Ascending aorta (tissue), 2 donors: ENCODE data around the gene ODF2. TPM values are rescaled to one million over a fixed set of nuclear protein-coding genes. Genes with fewer than 3 reads are reported as not detected.

Source experiments
- DNase-seq, 2 donors: peaks; one replicate each; pipeline ENCODE4 v3.0.0-alpha.2; 2019; ENCODE audit warnings: low spot score in 2 of 2
- H3K27ac ChIP-seq, 2 donors: fragments of 200-600 bp; sonication (generic); one replicate each; pipeline ENCODE4 v1.5.1; 2016 to 2017; ENCODE audit warnings: mild to moderate bottlenecking in 1 of 2
- H3K27me3 ChIP-seq: fragments of 200-600 bp; sonication (generic); one replicate; pipeline ENCODE4 v1.5.1; 2017
- H3K36me3 ChIP-seq, 2 donors: fragments of 200-600 bp; sonication (generic); one replicate each; pipeline ENCODE4 v1.5.1; 2016
- H3K4me1 ChIP-seq, 2 donors: fragments of 200-600 bp; sonication (generic); one replicate each; pipeline ENCODE4 v1.5.1; 2016 to 2017; ENCODE audit warnings: mild to moderate bottlenecking in 1 of 2
- H3K4me3 ChIP-seq, 2 donors: fragments of 200-600 bp; sonication (generic); one replicate each; pipeline ENCODE4 v1.5.1; 2016 to 2017; ENCODE audit warnings: mild to moderate bottlenecking in 1 of 2
- H3K9me3 ChIP-seq, 2 donors: fragments of 200-600 bp; sonication (generic); one replicate each; pipeline ENCODE4 v1.5.1; 2016
- intact Hi-C: fragments of 100-400 bp; cut with DNase I; formaldehyde crosslinking; loops from one replicate; pipeline ENCODE4 v1.15.1; 2023
- total RNA-seq: library from RNA; depleted of rRNA; stranded (reverse); fragments of >200 nt; gene quantifications from one replicate; pipeline ENCODE4 v1.1.0, GENCODE V29; 2016
- TF ChIP-seq, protein P1 (sequence below), 3 experiments: fragments of 200-600 bp in 2 of 3; fragments of 450-650 bp in 1 of 3; sonication (generic) in 2 of 3; IDR thresholded peaks; one replicate each; pipeline ENCODE4 v1.5.1; 2016 to 2019; ENCODE audit warnings: antibody characterized with exemption in 3 of 3, mild to moderate bottlenecking in 1 of 3, moderate library complexity in 1 of 3

The ODF2 gene
- total RNA-seq: 26.9 TPM

DNA sequence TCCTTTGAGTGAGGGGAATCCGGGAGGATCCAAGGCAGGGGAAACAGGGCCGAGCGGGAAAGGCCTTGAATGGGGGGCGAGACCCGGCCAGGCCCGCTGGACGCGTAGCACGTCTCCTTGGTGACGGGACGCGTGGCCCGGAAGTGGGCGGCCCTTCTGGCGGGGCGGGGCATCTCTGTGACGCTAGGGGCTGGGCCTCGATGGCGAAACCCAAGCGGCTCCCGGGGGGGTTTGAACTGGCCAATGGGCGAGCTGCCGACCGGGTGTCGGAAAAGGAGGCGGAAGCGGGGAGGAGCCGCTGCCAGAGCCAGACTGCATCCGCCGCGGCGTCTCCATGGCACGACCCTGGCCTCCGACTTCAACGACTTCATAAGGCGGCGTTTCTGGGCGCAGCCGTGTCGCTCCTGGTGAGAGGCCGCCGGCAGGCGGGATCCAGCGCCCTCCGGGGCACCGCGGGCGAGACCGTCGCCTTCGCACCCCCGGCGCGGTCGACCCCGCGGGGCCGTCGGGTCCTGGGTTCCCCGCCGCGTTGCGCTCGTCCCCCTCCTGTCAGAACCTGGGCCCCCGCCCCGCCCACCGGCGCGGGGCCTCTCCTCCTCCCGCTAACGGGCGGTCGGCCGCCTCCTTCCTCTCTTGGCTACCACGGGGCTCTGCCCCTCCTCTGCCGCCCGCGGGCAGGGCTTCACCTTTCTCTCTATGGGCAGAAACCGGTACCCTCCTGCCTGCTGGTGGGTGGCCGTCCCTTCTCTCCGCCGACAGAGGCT lies at the start of gene ODF2:
TSS of gene ODF2 (plus strand) at position 158 of the 764 bp plus-strand sequence. CDS start at position 244, 86 bp downstream.
- TF ChIP-seq, protein P1, sequence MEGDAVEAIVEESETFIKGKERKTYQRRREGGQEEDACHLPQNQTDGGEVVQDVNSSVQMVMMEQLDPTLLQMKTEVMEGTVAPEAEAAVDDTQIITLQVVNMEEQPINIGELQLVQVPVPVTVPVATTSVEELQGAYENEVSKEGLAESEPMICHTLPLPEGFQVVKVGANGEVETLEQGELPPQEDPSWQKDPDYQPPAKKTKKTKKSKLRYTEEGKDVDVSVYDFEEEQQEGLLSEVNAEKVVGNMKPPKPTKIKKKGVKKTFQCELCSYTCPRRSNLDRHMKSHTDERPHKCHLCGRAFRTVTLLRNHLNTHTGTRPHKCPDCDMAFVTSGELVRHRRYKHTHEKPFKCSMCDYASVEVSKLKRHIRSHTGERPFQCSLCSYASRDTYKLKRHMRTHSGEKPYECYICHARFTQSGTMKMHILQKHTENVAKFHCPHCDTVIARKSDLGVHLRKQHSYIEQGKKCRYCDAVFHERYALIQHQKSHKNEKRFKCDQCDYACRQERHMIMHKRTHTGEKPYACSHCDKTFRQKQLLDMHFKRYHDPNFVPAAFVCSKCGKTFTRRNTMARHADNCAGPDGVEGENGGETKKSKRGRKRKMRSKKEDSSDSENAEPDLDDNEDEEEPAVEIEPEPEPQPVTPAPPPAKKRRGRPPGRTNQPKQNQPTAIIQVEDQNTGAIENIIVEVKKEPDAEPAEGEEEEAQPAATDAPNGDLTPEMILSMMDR (IDR thresholded peaks at IDR 0.05): no peak
- H3K4me3 ChIP-seq: peak within 1 kb of the TSS; percentile 71 to 90
- no peaks in the 10 kb centered on the region for H3K27me3 ChIP-seq
- intact Hi-C loops: loop anchor here (1.0 to 5.0 kb wide), 7 partner anchors 17 to 179 kb away; partner anchors contain the start of genes CERCAM, COQ4, GLE1 and GOLGA2
- H3K36me3 ChIP-seq: peaks cover 12 to 13% of the 10 kb centered on the region in 2 donors
- DNase-seq: peak; percentile 87 to 98
- H3K9me3 ChIP-seq: no peaks in the 10 kb centered on the region
- peak within 1 kb of the TSS; percentile 87 to 89 for H3K27ac ChIP-seq
- H3K4me1 ChIP-seq: peaks cover 0 to 8% of the 10 kb centered on the region in 2 donors

DNA sequence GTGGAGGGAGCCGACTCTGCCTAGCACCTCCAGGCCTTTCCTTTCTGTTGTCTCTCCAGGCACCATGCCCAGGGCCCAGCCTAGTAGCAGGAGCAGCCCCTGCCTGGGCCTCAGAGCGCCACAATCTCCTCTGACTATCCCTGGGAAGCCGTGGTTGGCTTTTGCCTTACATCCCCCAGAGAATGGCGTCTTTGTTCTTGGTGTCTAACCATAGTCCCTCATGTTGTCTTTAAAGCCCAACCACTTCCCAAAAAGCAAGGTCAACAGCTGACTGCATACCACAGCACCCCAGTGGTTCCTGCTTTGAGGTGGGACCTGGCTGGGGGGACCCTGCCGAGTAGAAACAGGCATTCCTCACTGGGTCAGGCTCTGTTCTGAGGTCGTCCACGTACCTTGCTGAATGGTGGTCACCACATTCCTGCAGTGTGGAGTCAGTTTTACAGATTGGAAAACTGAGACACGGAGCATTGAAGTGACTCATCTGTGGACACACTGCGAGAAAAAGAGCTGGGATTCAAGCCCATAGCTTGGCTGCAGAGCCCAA lies 48.9 kb upstream of the ODF2 start:
- H3K4me1 ChIP-seq: no peaks in the 10 kb centered on the region
- TF ChIP-seq, protein P1 (IDR thresholded peaks at IDR 0.05): no peak
- H3K36me3 ChIP-seq: no peaks in the 10 kb centered on the region
- H3K27ac ChIP-seq: no peak overlapping the region
- H3K9me3 ChIP-seq: no peaks in the 10 kb centered on the region
- no peaks in the 10 kb centered on the region for H3K27me3 ChIP-seq
- intact Hi-C loops: no loop called here
- DNase-seq: no peak
- H3K4me3 ChIP-seq: no peak overlapping the region

DNA sequence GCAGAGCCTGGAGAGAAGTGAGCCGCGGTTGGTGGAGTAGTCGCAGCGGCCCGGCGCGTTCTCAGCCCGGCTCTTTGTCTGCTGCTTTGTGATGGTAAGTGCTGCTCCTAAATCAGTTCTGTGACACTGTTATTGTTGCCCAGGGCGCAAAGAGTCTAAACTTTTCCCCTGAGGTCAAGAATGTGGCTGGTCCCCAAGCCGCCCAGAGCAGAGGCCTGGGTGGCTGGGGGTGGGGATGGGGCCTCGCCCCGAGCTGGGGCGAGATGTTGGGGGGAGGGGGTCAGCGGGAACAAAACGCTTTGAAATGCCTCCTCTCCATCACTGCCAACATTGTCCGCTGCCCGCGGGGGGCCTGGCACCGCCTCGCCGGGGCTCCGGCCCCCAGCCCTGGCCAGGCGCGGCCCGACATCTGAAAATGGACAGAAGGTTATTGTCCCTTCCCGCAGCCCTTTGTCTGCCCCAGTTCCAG lies 46.8 kb upstream of the ODF2 start:
- TF ChIP-seq, protein P1 (IDR thresholded peaks at IDR 0.05): no peak
- Histone ChIP-seq H3K36me3 (no peaks in the 10 kb centered on the region), H3K9me3 (no peaks in the 10 kb centered on the region), H3K27me3 (no peaks in the 10 kb centered on the region), H3K4me3 (no peak overlapping the region), H3K27ac (no peak overlapping the region), H3K4me1 (no peaks in the 10 kb centered on the region)
- no peak for DNase-seq
- intact Hi-C loops: no loop called here

DNA sequence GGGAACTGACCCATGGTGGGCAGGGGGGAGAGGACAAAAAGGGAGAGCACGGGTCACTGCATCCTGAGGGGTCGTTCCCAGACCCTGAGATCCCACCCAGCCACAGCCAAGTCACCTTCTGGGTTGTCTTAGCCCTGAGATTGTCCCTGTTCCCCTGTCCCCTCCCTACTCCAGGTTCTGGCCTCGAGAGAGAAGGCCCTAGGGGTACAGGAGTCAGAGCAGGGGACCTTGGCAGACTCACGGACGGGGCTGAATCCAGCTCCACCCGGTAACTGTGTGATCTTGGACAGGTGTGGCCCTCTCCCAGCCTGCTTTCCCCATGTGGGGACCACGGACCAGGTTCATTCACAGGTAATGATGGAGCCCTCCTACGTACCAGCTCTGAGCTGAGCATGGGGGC lies 46.4 kb upstream of the ODF2 start:
- intact Hi-C loops: no loop called here
- Histone ChIP-seq H3K36me3 (no peaks in the 10 kb centered on the region), H3K4me3 (no peak overlapping the region), H3K27me3 (no peaks in the 10 kb centered on the region), H3K4me1 (no peaks in the 10 kb centered on the region), H3K9me3 (no peaks in the 10 kb centered on the region), H3K27ac (no peak overlapping the region)
- TF ChIP-seq, protein P1 (IDR thresholded peaks at IDR 0.05): no peak
- no peak for DNase-seq

DNA sequence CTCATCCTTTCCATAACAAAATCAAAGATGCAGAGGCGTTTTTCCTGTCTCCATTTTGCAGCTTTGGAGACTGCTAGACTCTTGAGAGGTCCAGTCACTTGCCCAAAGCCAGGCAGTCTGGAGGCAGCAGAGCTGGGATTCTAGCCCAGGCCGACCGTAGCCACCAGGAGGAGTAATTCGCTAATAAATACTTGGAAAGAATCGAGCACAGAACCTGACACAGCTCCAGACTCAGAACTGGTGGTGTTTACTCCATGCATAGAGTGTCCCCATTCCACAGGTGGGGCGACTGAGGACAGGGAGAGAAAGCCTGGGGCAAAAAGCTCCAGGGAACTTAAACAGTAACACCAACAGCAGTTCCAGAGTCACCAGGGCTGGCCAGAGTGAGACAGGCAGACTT lies 45.8 kb upstream of the ODF2 start:
- Histone ChIP-seq H3K9me3 (no peaks in the 10 kb centered on the region), H3K27me3 (no peaks in the 10 kb centered on the region), H3K4me1 (no peaks in the 10 kb centered on the region), H3K4me3 (no peak overlapping the region), H3K36me3 (no peaks in the 10 kb centered on the region), H3K27ac (no peak overlapping the region)
- intact Hi-C loops: no loop called here
- TF ChIP-seq, protein P1 (IDR thresholded peaks at IDR 0.05): no peak
- DNase-seq: no peak
